ENCODE results near the gene RBBP5.

RBBP5 gene

GRCh38 chr1:205071801-205072200 lies 50.0 kb downstream of the RBBP5 start:
- DNase-seq (ENCODE audit: extremely low read depth, low read depth): no peak
- no peak for TF ChIP-seq CTCF (IDR thresholded peaks at IDR 0.05; ENCODE audit: low read depth, low read length, missing control alignments)
- H3K4me3 ChIP-seq (replicated peaks; ENCODE audit: low read depth, low read length): no peak overlapping the region

GRCh38 chr1:205071028-205071409 lies 50.8 kb downstream of the RBBP5 start:
- no peak for TF ChIP-seq CTCF (IDR thresholded peaks at IDR 0.05; ENCODE audit: low read depth, low read length, missing control alignments)
- no peak overlapping the region for H3K4me3 ChIP-seq (replicated peaks; ENCODE audit: low read depth, low read length)
- DNase-seq (ENCODE audit: extremely low read depth, low read depth): no peak

GRCh38 chr1:205069371-205070125 lies 52.2 kb downstream of the RBBP5 start:
- no peak overlapping the region for H3K4me3 ChIP-seq (replicated peaks; ENCODE audit: low read depth, low read length)
- no peak for TF ChIP-seq CTCF (IDR thresholded peaks at IDR 0.05; ENCODE audit: low read depth, low read length, missing control alignments)
- DNase-seq (ENCODE audit: extremely low read depth, low read depth): no peak

GRCh38 chr1:205068457-205069040 lies 53.2 kb downstream of the RBBP5 start:
- no peak overlapping the region for H3K4me3 ChIP-seq (replicated peaks; ENCODE audit: low read depth, low read length)
- no peak for TF ChIP-seq CTCF (IDR thresholded peaks at IDR 0.05; ENCODE audit: low read depth, low read length, missing control alignments)
- DNase-seq (ENCODE audit: extremely low read depth, low read depth): no peak

- no peak for DNase-seq (ENCODE audit: extremely low read depth, low read depth)
- no peak overlapping the region for H3K4me3 ChIP-seq (replicated peaks; ENCODE audit: low read depth, low read length)
- TF ChIP-seq CTCF (IDR thresholded peaks at IDR 0.05; ENCODE audit: low read depth, low read length, missing control alignments): no peak
These were observed 53.8 kb downstream of the RBBP5 start for GRCh38 chr1:205068001-205068400.

GRCh38 chr1:205067031-205067430 lies 54.7 kb downstream of the RBBP5 start:
- TF ChIP-seq CTCF (IDR thresholded peaks at IDR 0.05; ENCODE audit: low read depth, low read length, missing control alignments): no peak
- no peak for DNase-seq (ENCODE audit: extremely low read depth, low read depth)
- H3K4me3 ChIP-seq (replicated peaks; ENCODE audit: low read depth, low read length): no peak overlapping the region

All from HFF-Myc (cell line).